ENCODE results near the gene KBTBD6.
A peak's percentile ranks its signal among the peaks of the same experiment; 100 is the strongest.

KBTBD6 gene

GRCh38 chr13:41130356-41130755 is 2.2 kb downstream of the KBTBD6 start:
- Histone ChIP-seq H3K36me3 (ENCODE audit: insufficient read depth, low read length) (no peaks in the 10 kb centered on the region), H3K79me2 (ENCODE audit: insufficient read depth, low read length) (peaks cover 59% of the 10 kb centered on the region), H2AFZ (ENCODE audit: low read length) (no peak overlapping the region), H3K9me3 (ENCODE audit: insufficient read depth, low read depth, low read length) (no peaks in the 10 kb centered on the region), H3K27me3 (ENCODE audit: insufficient read depth, low read length, poor library complexity, severe bottlenecking) (no peaks in the 10 kb centered on the region), H3K4me1 (ENCODE audit: insufficient read depth, low read length, poor library complexity, severe bottlenecking) (peaks cover 44% of the 10 kb centered on the region), H3K9me2 (replicated peaks; ENCODE audit: low read depth, low read length) (no peaks in the 10 kb centered on the region), H3K9ac (ENCODE audit: low read depth, low read length, poor library complexity, severe bottlenecking) (peak overlapping the region; percentile 84), H3F3A (ENCODE audit: low read depth) (no peaks in the 10 kb centered on the region), H3K4me3 (ENCODE audit: low read length, poor library complexity, severe bottlenecking) (peak overlapping the region; percentile 87), H3K4me2 (ENCODE audit: low read depth, low read length, poor library complexity, severe bottlenecking) (peak overlapping the region; percentile 94), H4K20me1 (ENCODE audit: insufficient read depth, low read length, poor library complexity, severe bottlenecking) (peaks cover 18% of the 10 kb centered on the region)
- TF ChIP-seq EZH2phosphoT487 (IDR thresholded peaks at IDR 0.05; ENCODE audit: borderline replicate concordance) = no peak
- TF ChIP-seq CTCF (conservative IDR thresholded peaks at IDR 0.05; ENCODE audit: low read length) = no peak

- Histone ChIP-seq H4K20me1 (ENCODE audit: insufficient read depth, low read length, poor library complexity, severe bottlenecking) (peaks cover 18% of the 10 kb centered on the region), H3K36me3 (ENCODE audit: insufficient read depth, low read length) (no peaks in the 10 kb centered on the region), H3K9me2 (replicated peaks; ENCODE audit: low read depth, low read length) (no peaks in the 10 kb centered on the region), H2AFZ (ENCODE audit: low read length) (no peak overlapping the region), H3K9me3 (ENCODE audit: insufficient read depth, low read depth, low read length) (no peaks in the 10 kb centered on the region), H3K9ac (ENCODE audit: low read depth, low read length, poor library complexity, severe bottlenecking) (no peak overlapping the region), H3K4me3 (ENCODE audit: low read length, poor library complexity, severe bottlenecking) (peak overlapping the region; percentile 87), H3K4me2 (ENCODE audit: low read depth, low read length, poor library complexity, severe bottlenecking) (peak overlapping the region; percentile 94), H3F3A (ENCODE audit: low read depth) (no peaks in the 10 kb centered on the region), H3K79me2 (ENCODE audit: insufficient read depth, low read length) (peaks cover 46% of the 10 kb centered on the region), H3K27me3 (ENCODE audit: insufficient read depth, low read length, poor library complexity, severe bottlenecking) (no peaks in the 10 kb centered on the region), H3K4me1 (ENCODE audit: insufficient read depth, low read length, poor library complexity, severe bottlenecking) (peaks cover 35% of the 10 kb centered on the region)
- TF ChIP-seq CTCF (conservative IDR thresholded peaks at IDR 0.05; ENCODE audit: low read length) (no peak), EZH2phosphoT487 (IDR thresholded peaks at IDR 0.05; ENCODE audit: borderline replicate concordance) (no peak)
These were observed 4.9 kb downstream of the KBTBD6 start for GRCh38 chr13:41127701-41128100.

- no peak overlapping the region for H3K9ac ChIP-seq (ENCODE audit: low read depth, low read length, poor library complexity, severe bottlenecking)
- no peaks in the 10 kb centered on the region for H3K27me3 ChIP-seq (ENCODE audit: insufficient read depth, low read length, poor library complexity, severe bottlenecking)
- no peak overlapping the region for H3K4me2 ChIP-seq (ENCODE audit: low read depth, low read length, poor library complexity, severe bottlenecking)
- H3K4me1 ChIP-seq (ENCODE audit: insufficient read depth, low read length, poor library complexity, severe bottlenecking) = peaks cover 4% of the 10 kb centered on the region
- no peaks in the 10 kb centered on the region for H4K20me1 ChIP-seq (ENCODE audit: insufficient read depth, low read length, poor library complexity, severe bottlenecking)
- no peaks in the 10 kb centered on the region for H3K36me3 ChIP-seq (ENCODE audit: insufficient read depth, low read length)
- no peaks in the 10 kb centered on the region for H3F3A ChIP-seq (ENCODE audit: low read depth)
- no peak overlapping the region for H3K4me3 ChIP-seq (ENCODE audit: low read length, poor library complexity, severe bottlenecking)
- no peak overlapping the region for H2AFZ ChIP-seq (ENCODE audit: low read length)
- TF ChIP-seq EZH2phosphoT487 (IDR thresholded peaks at IDR 0.05; ENCODE audit: borderline replicate concordance) = no peak
- no peak for TF ChIP-seq CTCF (conservative IDR thresholded peaks at IDR 0.05; ENCODE audit: low read length)
- H3K9me2 ChIP-seq (replicated peaks; ENCODE audit: low read depth, low read length) = no peaks in the 10 kb centered on the region
- H3K9me3 ChIP-seq (ENCODE audit: insufficient read depth, low read depth, low read length) = no peaks in the 10 kb centered on the region
- H3K79me2 ChIP-seq (ENCODE audit: insufficient read depth, low read length) = 0 out of 2 replicates have a peak, but pooled peaks cover 7% of the 10 kb centered on the region
These were observed 9.8 kb downstream of the KBTBD6 start for GRCh38 chr13:41122838-41123237.
